Measurements from ENCODE around the gene ESR1. TPM values are rescaled to one million over a fixed set of nuclear protein-coding genes. Genes with fewer than 3 reads are reported as not detected.
"Not testable (repeated sequence)": the region's sequence is repeated elsewhere in the genome, so short reads cannot be mapped to it uniquely, and the experiment has no call there.

ESR1 gene
- total RNA-seq, 2 donors from 2014 or later, result 2.4 to 3.9 TPM

DNA sequence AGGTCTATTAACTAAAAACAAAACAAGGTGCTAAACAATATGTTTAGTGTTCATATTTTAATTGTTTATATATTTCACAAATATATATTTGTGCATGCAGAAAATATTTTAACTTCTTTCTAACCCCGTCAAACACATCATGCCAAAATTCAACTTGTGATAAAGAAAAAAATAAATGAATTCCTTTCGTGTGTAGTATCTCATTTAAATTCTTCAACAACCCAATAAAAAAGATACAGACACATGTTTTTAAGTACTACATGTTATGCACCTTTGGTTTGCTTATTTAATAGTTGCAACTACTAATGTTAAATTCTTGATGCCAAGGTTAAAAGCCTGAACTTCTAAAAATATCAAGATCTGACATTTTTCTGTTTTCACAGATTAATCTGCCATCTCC, 252.4 kb downstream of the ESR1 start:
- peaks cover 2% of the 10 kb centered on the region for H3K4me1 Mint-ChIP-seq
- H3K9me3 ChIP-seq (ENCODE audit: control insufficient read depth, low read length, poor library complexity, severe bottlenecking), result no peaks in the 10 kb centered on the region
- DNase-seq, result no peak
- ATAC-seq, result no peak
- peaks cover 30% of the 10 kb centered on the region for H3K27me3 Mint-ChIP-seq
- no peak overlapping the region for H3K4me3 Mint-ChIP-seq
- H3K36me3 Mint-ChIP-seq (ENCODE audit: low read depth), result no peaks in the 10 kb centered on the region
- H3K27ac Mint-ChIP-seq, result no peak overlapping the region

DNA sequence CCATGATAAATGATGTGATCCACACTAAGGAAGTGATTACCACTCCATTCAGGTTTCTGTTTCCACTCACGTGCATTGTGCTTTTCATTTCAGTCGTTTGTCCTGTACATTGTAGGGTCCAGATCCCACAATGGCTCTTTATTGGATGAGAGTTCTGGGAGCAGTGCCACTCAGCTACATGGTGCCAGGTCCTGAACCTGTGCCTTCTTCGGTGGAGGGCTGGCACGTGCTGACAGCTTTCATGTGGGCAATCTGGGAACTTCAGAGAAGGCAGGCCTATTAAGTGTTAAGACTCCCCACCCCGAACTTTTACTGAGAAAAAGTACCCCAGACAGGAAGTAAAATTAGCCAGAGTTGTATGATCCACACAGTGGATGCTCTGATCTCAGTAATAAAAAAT, 255.0 kb downstream of the ESR1 start:
- Mint-ChIP-seq H3K36me3 (ENCODE audit: low read depth) (no peaks in the 10 kb centered on the region), H3K27ac (no peak overlapping the region), H3K4me3 (no peak overlapping the region), H3K27me3 (peaks cover 32% of the 10 kb centered on the region), H3K4me1 (peaks cover 2% of the 10 kb centered on the region)
- ATAC-seq (no peak), DNase-seq (no peak)
- H3K9me3 ChIP-seq (ENCODE audit: control insufficient read depth, low read length, poor library complexity, severe bottlenecking), result no peaks in the 10 kb centered on the region

DNA sequence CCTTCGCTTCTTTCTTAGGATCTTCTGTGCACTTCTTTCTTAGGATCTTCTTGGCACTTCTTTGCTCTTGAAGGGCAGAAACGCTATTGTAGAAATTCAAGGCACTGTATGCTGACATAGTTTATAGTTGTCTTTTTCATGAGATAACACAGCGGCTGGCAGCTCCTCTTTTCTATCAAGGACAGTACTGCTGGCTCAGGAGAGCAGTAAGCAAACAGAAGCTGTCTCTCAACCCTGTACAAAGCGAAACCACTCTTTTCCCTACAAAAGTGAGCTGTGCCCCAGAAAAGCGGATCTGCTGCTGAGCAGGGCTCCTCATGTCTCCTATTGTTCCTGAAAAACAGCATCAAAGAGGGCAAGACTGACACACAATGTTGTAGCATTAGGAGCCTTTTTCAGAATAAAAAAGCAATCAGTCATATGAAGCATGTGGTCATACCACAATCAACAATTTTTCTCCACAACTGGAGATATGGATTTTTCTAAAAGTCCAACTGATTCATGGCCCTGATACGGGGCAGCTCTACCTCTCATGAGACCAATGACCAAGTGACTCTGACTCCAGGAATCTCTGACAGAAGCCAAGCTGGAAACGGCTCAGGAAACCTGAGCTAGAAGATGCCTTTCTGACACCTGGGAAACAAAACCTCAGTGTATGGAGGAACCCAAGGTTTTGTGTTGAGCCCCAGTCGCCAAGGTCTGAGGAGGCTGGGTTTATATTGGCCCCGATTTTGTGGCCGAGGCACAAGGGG, 255.9 kb downstream of the ESR1 start:
- Mint-ChIP-seq H3K4me3 (no peak overlapping the region), H3K36me3 (ENCODE audit: low read depth) (no peaks in the 10 kb centered on the region), H3K27ac (no peak overlapping the region), H3K4me1 (peaks cover 2% of the 10 kb centered on the region), H3K27me3 (peaks cover 25% of the 10 kb centered on the region)
- DNase-seq, result no peak
- H3K9me3 ChIP-seq (ENCODE audit: control insufficient read depth, low read length, poor library complexity, severe bottlenecking), result no peaks in the 10 kb centered on the region
- no peak for ATAC-seq

DNA sequence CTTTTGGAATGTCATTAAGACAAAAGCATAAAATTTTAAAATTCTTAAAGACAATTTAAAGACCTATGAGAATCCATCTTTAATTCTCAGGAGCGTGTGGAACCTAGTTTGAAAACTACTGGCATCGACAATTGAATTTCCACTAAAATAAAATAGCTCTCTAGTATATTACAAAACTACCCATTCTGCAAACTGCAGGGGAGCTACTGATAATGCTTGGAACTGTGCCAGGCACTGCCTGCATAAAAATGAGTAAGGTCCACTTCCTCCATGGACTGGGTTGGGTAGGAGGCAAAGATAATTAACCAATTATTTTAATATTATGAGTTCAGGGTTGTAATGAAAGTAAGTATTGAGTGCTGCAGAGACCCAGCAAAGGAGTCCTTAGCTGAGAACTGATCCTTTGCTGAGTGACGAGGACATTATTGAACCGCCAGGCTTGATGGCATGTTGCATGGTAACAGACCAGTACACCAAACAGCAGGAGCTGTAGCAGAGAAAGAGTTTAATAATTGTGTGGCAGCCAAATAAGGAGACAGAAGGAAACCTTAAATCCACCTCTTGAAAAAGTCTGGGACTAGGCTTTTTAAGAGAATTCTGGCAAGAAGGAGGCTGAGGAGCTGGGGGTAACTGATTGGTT, 261.3 kb downstream of the ESR1 start:
- Mint-ChIP-seq H3K4me1 (peaks cover 2% of the 10 kb centered on the region), H3K27me3 (peaks cover 14% of the 10 kb centered on the region), H3K4me3 (no peak overlapping the region), H3K36me3 (ENCODE audit: low read depth) (no peaks in the 10 kb centered on the region), H3K27ac (no peak overlapping the region)
- ATAC-seq (no peak), DNase-seq (no peak)
- no peaks in the 10 kb centered on the region for H3K9me3 ChIP-seq (ENCODE audit: control insufficient read depth, low read length, poor library complexity, severe bottlenecking)

DNA sequence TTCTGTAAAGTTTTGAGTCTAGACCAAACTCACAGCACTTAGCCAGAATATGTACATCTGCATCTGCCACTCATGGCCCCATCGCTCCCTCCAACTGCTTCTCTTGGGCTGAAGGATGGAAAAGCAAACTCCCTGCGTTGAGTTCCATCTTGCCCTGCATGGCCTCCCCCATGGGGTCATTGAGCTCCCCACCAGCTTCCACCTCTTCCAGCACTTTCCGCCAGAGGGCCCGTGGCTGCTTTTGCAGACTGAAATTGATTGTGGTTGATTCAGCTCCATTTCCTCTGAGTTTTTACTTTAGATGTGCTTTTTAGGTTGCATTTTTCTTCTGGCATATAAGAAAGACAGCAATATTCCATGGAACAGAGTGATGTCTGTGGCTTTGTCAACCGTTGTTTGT, 263.1 kb downstream of the ESR1 start:
- Mint-ChIP-seq H3K4me3 (no peak overlapping the region), H3K27ac (no peak overlapping the region)
- no peak for ATAC-seq

DNA sequence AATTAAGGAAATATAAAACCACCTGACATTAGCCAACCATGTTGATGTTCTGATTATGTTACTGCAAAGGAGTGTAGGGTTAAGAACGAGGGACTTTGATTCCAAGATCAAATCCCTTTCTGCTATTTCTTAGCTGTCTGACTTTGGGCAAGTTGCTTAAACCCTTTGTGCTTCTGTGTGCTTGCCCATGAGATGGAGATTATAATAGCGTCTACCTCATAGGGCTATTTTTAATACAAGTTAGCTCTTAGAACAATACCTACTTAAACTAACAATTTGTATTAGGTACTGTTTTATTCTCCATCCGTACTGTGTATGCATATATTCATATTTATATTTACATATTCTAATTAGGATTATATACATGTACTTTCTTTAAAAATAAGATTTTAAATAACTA, 263.8 kb downstream of the ESR1 start:
- no peaks in the 10 kb centered on the region for H3K9me3 ChIP-seq (ENCODE audit: control insufficient read depth, low read length, poor library complexity, severe bottlenecking)
- Mint-ChIP-seq H3K27ac (no peak overlapping the region), H3K4me3 (no peak overlapping the region), H3K4me1 (no peaks in the 10 kb centered on the region), H3K36me3 (ENCODE audit: low read depth) (no peaks in the 10 kb centered on the region), H3K27me3 (peaks cover 5% of the 10 kb centered on the region)
- DNase-seq (no peak), ATAC-seq (no peak)

More for the DNA sequence above, 263.1 kb downstream of the ESR1 start:
- Mint-ChIP-seq H3K4me1 (no peaks in the 10 kb centered on the region), H3K27me3 (peaks cover 8% of the 10 kb centered on the region), H3K36me3 (ENCODE audit: low read depth) (no peaks in the 10 kb centered on the region)
- no peaks in the 10 kb centered on the region for H3K9me3 ChIP-seq (ENCODE audit: control insufficient read depth, low read length, poor library complexity, severe bottlenecking)
- DNase-seq, result no peak

DNA sequence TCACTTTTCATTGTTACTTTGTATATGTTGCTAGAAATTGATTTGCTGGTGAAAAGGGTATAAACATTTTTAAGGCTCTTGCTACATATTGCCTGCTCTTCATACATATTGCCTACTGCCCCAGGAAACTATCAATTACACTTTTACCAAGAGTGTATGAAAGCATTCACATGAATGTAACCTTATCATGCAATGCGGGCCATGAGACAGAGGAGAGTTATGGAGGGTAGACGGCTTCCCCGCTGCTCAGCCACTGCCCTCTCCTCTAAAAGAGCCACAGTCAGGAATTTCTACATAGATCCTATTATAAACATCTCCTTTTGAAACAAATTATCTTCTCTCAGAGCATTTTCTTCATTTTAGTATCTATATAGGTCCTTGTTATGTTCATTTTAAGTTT, 264.4 kb downstream of the ESR1 start:
- ATAC-seq (no peak), DNase-seq (no peak)
- Mint-ChIP-seq H3K27ac (no peak overlapping the region), H3K4me3 (no peak overlapping the region), H3K27me3 (peaks cover 5% of the 10 kb centered on the region), H3K4me1 (no peaks in the 10 kb centered on the region), H3K36me3 (ENCODE audit: low read depth) (no peaks in the 10 kb centered on the region)
- no peaks in the 10 kb centered on the region for H3K9me3 ChIP-seq (ENCODE audit: control insufficient read depth, low read length, poor library complexity, severe bottlenecking)

DNA sequence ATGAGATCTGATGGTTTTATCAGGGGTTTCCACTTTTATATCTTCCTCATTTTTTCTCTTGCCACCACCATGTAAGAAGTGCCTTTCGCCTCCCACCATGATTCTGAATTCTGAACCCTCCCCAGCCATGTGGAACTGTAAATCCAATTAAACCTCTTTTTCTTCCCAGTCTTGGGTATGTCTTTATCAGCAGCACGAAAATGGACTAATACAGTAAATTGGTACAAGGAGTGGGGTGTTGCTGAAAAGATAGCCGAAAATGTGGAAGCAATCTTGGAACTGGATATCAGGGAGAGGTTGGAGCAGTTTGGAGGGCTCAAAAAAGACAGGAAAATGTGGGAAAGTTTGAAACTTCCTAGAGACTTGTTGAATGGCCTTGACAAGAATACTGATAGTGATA, 268.8 kb downstream of the ESR1 start:
- H3K9me3 ChIP-seq (ENCODE audit: control insufficient read depth, low read length, poor library complexity, severe bottlenecking); H3K36me3 Mint-ChIP-seq (ENCODE audit: low read depth); H3K4me3 Mint-ChIP-seq; ATAC-seq; H3K27me3 Mint-ChIP-seq; H3K27ac Mint-ChIP-seq; DNase-seq; H3K4me1 Mint-ChIP-seq: not testable (repeated sequence)

DNA sequence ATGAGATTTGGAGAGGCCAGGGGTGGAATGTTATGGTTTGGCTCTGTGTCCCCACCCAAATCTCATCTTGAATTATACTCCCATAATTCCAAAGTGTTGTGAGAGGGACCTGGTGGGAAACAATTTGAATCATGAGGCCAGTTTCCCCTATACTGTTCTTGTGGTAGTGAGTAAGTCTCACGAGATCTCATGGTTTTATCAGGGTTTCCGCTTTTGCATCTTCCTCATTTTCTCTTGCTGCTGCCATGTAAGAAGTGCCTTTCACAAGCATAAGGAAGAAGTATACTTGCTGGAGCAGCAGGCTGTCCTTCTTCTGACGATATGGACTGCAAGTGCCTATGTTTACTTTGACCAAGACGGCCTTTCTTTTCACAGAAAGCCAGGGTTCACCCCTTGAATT, 270.5 kb downstream of the ESR1 start:
- H3K4me3 Mint-ChIP-seq, result no peak overlapping the region
- DNase-seq, result no peak
- ATAC-seq, result no peak
- H3K27ac Mint-ChIP-seq, result no peak overlapping the region
- peaks cover 2% of the 10 kb centered on the region for H3K36me3 Mint-ChIP-seq (ENCODE audit: low read depth)
- H3K27me3 Mint-ChIP-seq, result no peaks in the 10 kb centered on the region
- H3K4me1 Mint-ChIP-seq, result no peaks in the 10 kb centered on the region
- no peaks in the 10 kb centered on the region for H3K9me3 ChIP-seq (ENCODE audit: control insufficient read depth, low read length, poor library complexity, severe bottlenecking)

DNA sequence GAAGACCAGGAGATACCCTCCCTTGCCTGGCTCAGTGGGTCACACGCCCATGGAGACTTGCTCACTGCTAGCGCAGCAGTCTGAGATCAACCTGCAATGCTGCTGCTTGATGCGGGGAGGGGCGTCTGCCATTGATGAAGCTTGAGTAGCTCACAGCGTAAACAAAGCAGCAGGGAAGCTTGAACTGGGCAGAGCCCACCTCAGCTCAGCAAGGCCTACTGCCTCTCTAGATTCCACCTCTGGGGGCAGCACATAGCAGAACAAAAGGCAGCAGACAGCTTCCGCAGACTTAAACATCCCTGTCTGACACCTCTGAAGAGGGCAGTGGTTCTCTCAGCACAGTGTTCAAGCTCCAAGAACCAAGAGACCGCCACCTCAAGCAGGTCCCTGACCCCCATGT, 271.3 kb downstream of the ESR1 start:
- Mint-ChIP-seq H3K4me3 (no peak overlapping the region), H3K36me3 (ENCODE audit: low read depth) (peaks cover 2% of the 10 kb centered on the region), H3K27ac (no peak overlapping the region), H3K4me1 (no peaks in the 10 kb centered on the region), H3K27me3 (no peaks in the 10 kb centered on the region)
- no peak for DNase-seq
- no peak for ATAC-seq
- no peaks in the 10 kb centered on the region for H3K9me3 ChIP-seq (ENCODE audit: control insufficient read depth, low read length, poor library complexity, severe bottlenecking)

DNA sequence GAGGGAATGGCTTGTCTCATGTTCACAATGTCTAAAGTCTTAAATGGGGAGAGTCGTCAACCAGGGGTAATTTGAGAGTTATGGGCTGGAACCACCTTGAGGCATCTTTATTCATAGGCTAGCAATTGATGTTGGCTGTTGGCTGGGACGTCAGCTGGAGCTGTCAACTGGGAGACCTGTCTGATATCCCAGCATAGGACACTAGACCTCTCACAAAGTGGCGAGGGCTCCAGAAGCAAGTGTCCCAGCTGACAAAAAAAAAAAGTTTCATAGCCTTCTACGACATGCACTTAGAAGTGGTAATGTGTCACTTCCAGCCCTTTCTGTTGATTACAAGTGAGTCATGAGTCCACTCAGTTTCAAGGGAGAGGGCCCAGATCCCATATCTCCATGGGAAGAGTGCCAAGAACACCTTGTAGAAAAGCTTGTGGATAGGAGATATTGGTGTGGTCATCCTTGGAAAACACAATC, 278.0 kb downstream of the ESR1 start:
- H3K4me3 Mint-ChIP-seq, result no peak overlapping the region

DNA sequence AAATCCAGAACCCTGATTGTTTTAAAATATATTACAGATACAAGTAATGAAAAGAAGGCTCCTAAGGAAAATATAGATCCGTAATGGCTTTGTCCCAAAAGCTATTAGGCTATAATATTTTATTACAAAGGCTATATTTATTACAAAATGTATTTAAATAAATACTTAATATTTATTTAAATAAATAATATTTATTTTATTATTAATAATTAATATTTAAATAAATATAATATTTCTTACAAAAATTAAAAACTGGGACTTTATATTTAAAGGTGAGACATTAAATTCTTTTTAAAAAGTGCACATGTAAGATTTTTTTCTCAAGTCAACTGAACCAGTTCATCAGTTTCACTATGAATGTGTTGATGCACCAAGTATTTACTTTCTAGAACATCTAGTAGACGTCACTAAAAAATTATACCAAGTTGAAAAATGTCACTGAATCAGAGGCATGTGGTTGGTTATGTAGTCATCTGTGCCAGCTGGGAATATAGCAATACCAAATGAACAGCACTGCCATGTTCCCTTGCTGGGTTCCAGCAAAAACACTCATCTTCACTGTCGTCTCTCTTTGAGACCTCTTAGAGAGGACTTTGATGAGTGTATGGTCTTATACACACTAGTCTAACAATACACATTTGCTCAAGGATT, 278.9 kb downstream of the ESR1 start:
- no peak overlapping the region for H3K27ac Mint-ChIP-seq
- H3K4me1 Mint-ChIP-seq, result no peaks in the 10 kb centered on the region
- ATAC-seq, result no peak
- peaks cover 9% of the 10 kb centered on the region for H3K27me3 Mint-ChIP-seq
- H3K4me3 Mint-ChIP-seq, result no peak overlapping the region
- DNase-seq, result no peak
- no peaks in the 10 kb centered on the region for H3K9me3 ChIP-seq (ENCODE audit: control insufficient read depth, low read length, poor library complexity, severe bottlenecking)
- no peaks in the 10 kb centered on the region for H3K36me3 Mint-ChIP-seq (ENCODE audit: low read depth)

More for the DNA sequence above, 278.0 kb downstream of the ESR1 start:
- Mint-ChIP-seq H3K36me3 (ENCODE audit: low read depth) (no peaks in the 10 kb centered on the region), H3K27ac (no peak overlapping the region), H3K4me1 (no peaks in the 10 kb centered on the region), H3K27me3 (peaks cover 8% of the 10 kb centered on the region)
- no peaks in the 10 kb centered on the region for H3K9me3 ChIP-seq (ENCODE audit: control insufficient read depth, low read length, poor library complexity, severe bottlenecking)
- DNase-seq, result no peak
- ATAC-seq, result no peak

DNA sequence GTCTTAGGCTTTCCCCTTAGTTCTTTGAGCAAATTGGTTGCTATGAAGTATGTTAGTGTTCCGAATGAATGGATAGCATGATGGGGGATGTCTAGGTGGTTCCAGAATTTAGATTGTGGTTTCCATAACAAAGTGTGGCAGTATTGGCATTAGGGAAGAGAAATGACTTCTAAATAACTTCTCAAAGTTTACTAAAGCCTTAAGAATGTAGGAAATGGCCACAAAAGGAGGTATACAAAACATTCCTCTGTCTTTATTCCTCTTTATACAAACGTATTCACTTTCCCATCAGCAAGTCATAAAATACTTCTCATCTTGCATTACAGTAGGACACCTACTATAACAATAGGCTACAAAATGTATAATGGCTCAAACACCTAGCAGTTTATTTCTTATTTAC, 279.6 kb downstream of the ESR1 start:
- H3K9me3 ChIP-seq (ENCODE audit: control insufficient read depth, low read length, poor library complexity, severe bottlenecking), result no peaks in the 10 kb centered on the region
- H3K4me3 Mint-ChIP-seq, result no peak overlapping the region
- ATAC-seq, result no peak
- no peak for DNase-seq
- no peaks in the 10 kb centered on the region for H3K36me3 Mint-ChIP-seq (ENCODE audit: low read depth)
- H3K27ac Mint-ChIP-seq, result no peak overlapping the region
- peaks cover 10% of the 10 kb centered on the region for H3K27me3 Mint-ChIP-seq
- no peaks in the 10 kb centered on the region for H3K4me1 Mint-ChIP-seq

Data from T-helper 17 cell (primary cell).